Activated CD4-positive, alpha-beta T cell treated with anti-CD3 and anti-CD28 coated beads, Interleukin-2, amount 50 U/mL, for 16 hours (primary cell): ENCODE data around the gene SLC4A7.
"Not testable (repeated sequence)": the region's sequence is repeated elsewhere in the genome, so short reads cannot be mapped to it uniquely, and the experiment has no call there.

ENCODE experiments used
- DNase-seq: peaks from one replicate; pipeline ENCODE4 v3.0.0-alpha.2; 2020

The SLC4A7 gene

GRCh38 chr3:27486336-27486735 is 2.2 kb upstream of the SLC4A7 start:
- DNase-seq, result no peak

GRCh38 chr3:27485866-27486265 is 1.7 kb upstream of the SLC4A7 start:
- no peak for DNase-seq

GRCh38 chr3:27483117-27484014 is 818 bp downstream of the SLC4A7 start:
- DNase-seq, result peak; percentile 53

GRCh38 chr3:27479806-27480543 is 4.2 kb downstream of the SLC4A7 start:
- peak; percentile 14 for DNase-seq

GRCh38 chr3:27471923-27472550 is 12.1 kb downstream of the SLC4A7 start:
- no peak for DNase-seq

GRCh38 chr3:27468283-27468886 is 15.8 kb downstream of the SLC4A7 start:
- DNase-seq, result no peak

GRCh38 chr3:27467545-27467944 is 16.6 kb downstream of the SLC4A7 start:
- DNase-seq, result peak; percentile 45

GRCh38 chr3:27464646-27465045 is 19.5 kb downstream of the SLC4A7 start:
- DNase-seq, result no peak

GRCh38 chr3:27462228-27462627 is 22.0 kb downstream of the SLC4A7 start:
- DNase-seq, result no peak

GRCh38 chr3:27458929-27459328 is 25.3 kb downstream of the SLC4A7 start:
- DNase-seq, result no peak

- no peak for DNase-seq
These were observed 27.6 kb downstream of the SLC4A7 start for GRCh38 chr3:27456554-27456953.

- peak; percentile 30 for DNase-seq
These were observed 29.3 kb downstream of the SLC4A7 start for GRCh38 chr3:27454914-27455313.

- DNase-seq, result peak; percentile 32
These were observed 29.7 kb downstream of the SLC4A7 start for GRCh38 chr3:27454461-27454860.

GRCh38 chr3:27452368-27453090 is 31.7 kb downstream of the SLC4A7 start:
- no peak for DNase-seq

- DNase-seq, result no peak
These were observed 32.3 kb downstream of the SLC4A7 start for GRCh38 chr3:27451842-27452241.

- DNase-seq, result no peak
These were observed 32.9 kb downstream of the SLC4A7 start for GRCh38 chr3:27451251-27451650.

GRCh38 chr3:27449530-27450150 is 34.5 kb downstream of the SLC4A7 start:
- DNase-seq, result no peak

GRCh38 chr3:27442995-27443394 is 41.2 kb downstream of the SLC4A7 start:
- DNase-seq, result not testable (repeated sequence)

- DNase-seq, result not testable (repeated sequence)
These were observed 45.8 kb downstream of the SLC4A7 start for GRCh38 chr3:27438352-27438751.

GRCh38 chr3:27431116-27431515 is 53.1 kb downstream of the SLC4A7 start:
- no peak for DNase-seq

- DNase-seq, result no peak
These were observed 54.3 kb downstream of the SLC4A7 start for GRCh38 chr3:27429909-27430308.

- no peak for DNase-seq
These were observed 55.7 kb downstream of the SLC4A7 start for GRCh38 chr3:27428446-27428845.
